ENCODE data around the gene UBALD2.
"Not testable (repeated sequence)": the region's sequence is repeated elsewhere in the genome, so short reads cannot be mapped to it uniquely, and the experiment has no call there.

Gene UBALD2

GRCh38 chr17:76253841-76254240, 11.3 kb upstream of the UBALD2 start:
- no peak for TF ChIP-seq CTCF (IDR thresholded peaks at IDR 0.05; ENCODE audit: low read depth, low read length)
- H3K4me3 ChIP-seq (ENCODE audit: low read depth, low read length) = no peak overlapping the region

- H3K4me3 ChIP-seq (ENCODE audit: low read depth, low read length) = no peak overlapping the region
- TF ChIP-seq CTCF (IDR thresholded peaks at IDR 0.05; ENCODE audit: low read depth, low read length) = no peak
Observed at GRCh38 chr17:76254275-76254674, 10.9 kb upstream of the UBALD2 start.

GRCh38 chr17:76255801-76256429, 9.2 kb upstream of the UBALD2 start:
- TF ChIP-seq CTCF (IDR thresholded peaks at IDR 0.05; ENCODE audit: low read depth, low read length) = no peak
- H3K4me3 ChIP-seq (ENCODE audit: low read depth, low read length) = no peak overlapping the region

- not testable (repeated sequence) for H3K4me3 ChIP-seq (ENCODE audit: low read depth, low read length)
Observed at GRCh38 chr17:76256430-76257050, 8.6 kb upstream of the UBALD2 start.

GRCh38 chr17:76260220-76260619, 4.9 kb upstream of the UBALD2 start:
- TF ChIP-seq CTCF (IDR thresholded peaks at IDR 0.05; ENCODE audit: low read depth, low read length) = no peak
- no peak overlapping the region for H3K4me3 ChIP-seq (ENCODE audit: low read depth, low read length)

- H3K4me3 ChIP-seq (ENCODE audit: low read depth, low read length) = no peak overlapping the region
- TF ChIP-seq CTCF (IDR thresholded peaks at IDR 0.05; ENCODE audit: low read depth, low read length) = no peak
Observed at GRCh38 chr17:76260669-76261068, 4.5 kb upstream of the UBALD2 start.

- H3K4me3 ChIP-seq (ENCODE audit: low read depth, low read length) = no peak overlapping the region
- TF ChIP-seq CTCF (IDR thresholded peaks at IDR 0.05; ENCODE audit: low read depth, low read length) = no peak
Observed at GRCh38 chr17:76261421-76262215, 3.5 kb upstream of the UBALD2 start.
